Type B pancreatic cell (in vitro differentiated cells): ENCODE measurements around the gene ATF6B. TPM values are rescaled to one million over a fixed set of nuclear protein-coding genes. Genes with fewer than 3 reads are reported as not detected.

Experiments used
- DNase-seq: peaks from one replicate; pipeline ENCODE4 v3.0.0; 2021; ENCODE audit warnings: mixed read lengths; ENCODE audit not compliant: unreplicated experiment; ENCODE audit errors: extremely low spot score
- H3K27ac Mint-ChIP-seq: 2 replicates; pipeline ENCODE4 v1.8.0; 2021; ENCODE audit warnings: mild to moderate bottlenecking, mixed read lengths
- H3K27me3 Mint-ChIP-seq: 2 replicates; pipeline ENCODE4 v1.8.0; 2021; ENCODE audit warnings: mixed read lengths
- H3K36me3 Mint-ChIP-seq: 2 replicates; pipeline ENCODE4 v1.8.0; 2021; ENCODE audit warnings: mixed read lengths
- H3K4me1 Mint-ChIP-seq: one replicate; pipeline ENCODE4 v1.8.0; 2021; ENCODE audit warnings: mixed read lengths; ENCODE audit not compliant: unreplicated experiment
- H3K4me3 Mint-ChIP-seq: 2 replicates; pipeline ENCODE4 v1.8.0; 2021; ENCODE audit warnings: mild to moderate bottlenecking, mixed read lengths
- H3K9me3 Mint-ChIP-seq: 2 replicates; pipeline ENCODE4 v1.8.0; 2021; ENCODE audit warnings: mixed read lengths
- CTCF ChIP-seq: fragments of 200-600 bp; sonication (generic); conservative IDR thresholded peaks from 2 replicates; pipeline ENCODE4 v1.5.0; 2021; ENCODE audit warnings: antibody characterized with exemption, mild to moderate bottlenecking
- total RNA-seq: library from RNA; stranded (reverse); gene quantifications from 2 replicates; pipeline ENCODE4 v1.2.1, GENCODE V29; 2021; ENCODE audit warnings: low replicate concordance

The ATF6B gene
- total RNA-seq, 1 donor from 2014 or later = 95.8 TPM

DNA sequence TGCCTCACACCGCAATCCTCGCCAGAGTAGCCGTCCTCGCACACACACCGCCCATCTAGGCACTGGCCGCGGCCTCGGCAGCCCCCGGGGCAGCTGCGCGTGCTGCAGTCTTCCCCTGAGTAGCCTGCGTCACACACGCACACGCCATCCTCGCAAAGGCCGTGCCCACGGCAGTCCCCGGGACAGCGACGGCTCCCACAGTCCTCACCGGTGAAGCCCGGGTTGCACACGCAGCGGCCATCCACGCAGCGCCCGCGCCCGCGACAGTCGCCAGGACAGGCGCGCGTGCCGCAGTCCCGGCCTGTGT lies 32.0 kb downstream of the ATF6B start:
- H3K36me3 Mint-ChIP-seq = no peaks in the 10 kb centered on the region
- peaks cover 9% of the 10 kb centered on the region for H3K27me3 Mint-ChIP-seq
- H3K27ac Mint-ChIP-seq = no peak overlapping the region
- peaks cover 7% of the 10 kb centered on the region for H3K4me1 Mint-ChIP-seq
- no peak for TF ChIP-seq CTCF
- H3K4me3 Mint-ChIP-seq = no peak overlapping the region
- no peak for DNase-seq
- H3K9me3 Mint-ChIP-seq = no peaks in the 10 kb centered on the region

- Mint-ChIP-seq H3K9me3 (no peaks in the 10 kb centered on the region), H3K4me1 (peaks cover 7% of the 10 kb centered on the region), H3K27ac (no peak overlapping the region), H3K4me3 (no peak overlapping the region), H3K36me3 (no peaks in the 10 kb centered on the region), H3K27me3 (peaks cover 13% of the 10 kb centered on the region)
- TF ChIP-seq CTCF = no peak
- no peak for DNase-seq
Observed at GRCh38 chr6:32095338-32096086, 32.5 kb downstream of the ATF6B start.

GRCh38 chr6:32092760-32093497 lies 35.1 kb downstream of the ATF6B start:
- no peaks in the 10 kb centered on the region for H3K36me3 Mint-ChIP-seq
- H3K4me3 Mint-ChIP-seq = no peak overlapping the region
- no peak overlapping the region for H3K27ac Mint-ChIP-seq
- no peak for TF ChIP-seq CTCF
- H3K27me3 Mint-ChIP-seq = peaks cover 12% of the 10 kb centered on the region
- DNase-seq = no peak
- H3K4me1 Mint-ChIP-seq = peaks cover 7% of the 10 kb centered on the region
- H3K9me3 Mint-ChIP-seq = no peaks in the 10 kb centered on the region

DNA sequence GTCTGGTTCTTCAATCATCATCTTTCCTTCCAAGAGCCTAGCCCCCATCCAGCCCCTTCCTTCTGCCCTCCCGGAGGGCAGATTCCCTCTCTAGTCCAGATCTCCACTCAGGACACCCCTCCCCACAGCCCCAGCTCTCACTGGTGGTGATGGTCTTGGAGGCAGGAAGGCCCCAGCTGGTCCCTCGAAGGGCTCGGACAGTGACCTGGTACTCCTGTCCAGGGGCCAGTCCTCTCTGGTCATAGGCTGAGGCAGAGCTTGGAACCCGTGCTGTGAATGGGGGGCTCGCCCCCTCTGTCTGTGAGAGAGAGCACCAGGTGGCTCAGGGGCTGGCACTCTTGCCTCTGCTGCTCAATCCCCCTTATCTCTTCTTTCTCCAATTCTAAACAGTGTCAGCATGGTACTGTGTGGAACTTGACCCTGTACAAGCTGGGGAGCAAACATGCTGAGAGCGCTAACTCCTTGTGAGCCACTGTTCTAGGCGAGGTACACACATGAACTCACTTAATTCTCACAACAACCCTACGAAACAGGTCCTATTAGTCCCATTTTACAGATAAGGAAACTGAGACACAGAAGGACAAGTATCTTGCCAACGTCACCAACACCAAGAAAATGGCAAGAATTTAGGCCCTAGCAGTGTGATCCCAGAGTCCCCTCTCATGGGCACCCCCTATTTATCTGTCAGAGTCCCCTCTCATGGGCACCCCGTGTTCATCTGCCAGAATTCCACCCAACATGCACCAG lies 38.8 kb downstream of the ATF6B start:
- TF ChIP-seq CTCF = no peak
- Mint-ChIP-seq H3K27ac (peak overlapping the region; percentile 16), H3K4me3 (no peak overlapping the region), H3K4me1 (peaks cover 7% of the 10 kb centered on the region), H3K9me3 (no peaks in the 10 kb centered on the region), H3K27me3 (peaks cover 27% of the 10 kb centered on the region), H3K36me3 (no peaks in the 10 kb centered on the region)
- DNase-seq = no peak

DNA sequence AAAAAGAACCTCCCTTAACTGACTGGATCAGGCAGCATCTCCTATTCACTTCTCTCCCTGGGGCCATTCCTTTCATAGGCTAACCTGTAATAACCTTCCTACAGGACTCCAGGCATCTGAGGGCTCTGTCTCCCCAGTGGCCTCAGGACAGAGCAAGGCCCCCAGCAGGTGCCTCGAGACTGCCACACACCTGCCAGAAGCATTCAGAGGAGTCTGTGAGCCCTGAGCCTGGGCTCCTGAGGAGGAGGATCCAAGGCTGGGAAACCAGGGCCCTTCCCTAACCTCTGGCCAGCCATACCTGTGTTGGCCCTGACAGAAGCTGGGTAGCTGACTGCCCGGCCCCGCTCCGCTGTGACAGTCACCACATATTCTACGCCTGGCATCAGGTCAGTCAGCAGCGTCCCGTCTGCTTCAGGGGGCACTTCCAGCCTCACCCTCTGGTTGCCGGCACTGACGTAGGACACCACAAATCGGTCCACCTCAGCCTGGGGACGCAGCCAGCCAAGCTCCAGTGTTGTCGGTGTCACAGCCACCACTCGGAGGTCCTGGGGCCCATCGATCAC lies 39.5 kb downstream of the ATF6B start:
- Mint-ChIP-seq H3K36me3 (no peaks in the 10 kb centered on the region), H3K4me3 (peak overlapping the region; percentile 47), H3K9me3 (no peaks in the 10 kb centered on the region), H3K27ac (peak overlapping the region; percentile 16), H3K27me3 (peaks cover 31% of the 10 kb centered on the region), H3K4me1 (peaks cover 7% of the 10 kb centered on the region)
- no peak for TF ChIP-seq CTCF
- no peak for DNase-seq
